HG02885 (cell line): ENCODE data around the gene LRRC75B.
"Not testable (repeated sequence)": the region's sequence is repeated elsewhere in the genome, so short reads cannot be mapped to it uniquely, and the experiment has no call there.

Experiments used
- ATAC-seq: cut with Tn5 transposase; IDR thresholded peaks from one replicate; pipeline ENCODE4 v1.9.1; 2021; ENCODE audit warnings: mild to moderate bottlenecking; ENCODE audit not compliant: unreplicated experiment, poor library complexity

The LRRC75B gene, protein sequence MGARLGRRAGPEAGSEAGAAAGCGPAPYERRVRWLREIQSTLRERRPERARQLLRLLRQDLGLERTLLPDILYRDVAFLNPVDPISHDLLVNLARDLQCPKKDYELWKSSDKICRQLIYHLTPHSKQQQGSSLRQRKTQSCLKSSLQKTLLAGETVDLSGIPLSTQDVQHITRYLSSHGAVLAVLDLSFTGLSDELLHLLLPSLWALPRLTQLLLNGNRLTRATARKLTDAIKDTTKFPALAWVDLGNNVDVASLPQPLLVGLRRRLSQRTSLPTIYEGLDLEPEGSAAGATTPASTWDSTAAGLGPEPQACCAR

DNA sequence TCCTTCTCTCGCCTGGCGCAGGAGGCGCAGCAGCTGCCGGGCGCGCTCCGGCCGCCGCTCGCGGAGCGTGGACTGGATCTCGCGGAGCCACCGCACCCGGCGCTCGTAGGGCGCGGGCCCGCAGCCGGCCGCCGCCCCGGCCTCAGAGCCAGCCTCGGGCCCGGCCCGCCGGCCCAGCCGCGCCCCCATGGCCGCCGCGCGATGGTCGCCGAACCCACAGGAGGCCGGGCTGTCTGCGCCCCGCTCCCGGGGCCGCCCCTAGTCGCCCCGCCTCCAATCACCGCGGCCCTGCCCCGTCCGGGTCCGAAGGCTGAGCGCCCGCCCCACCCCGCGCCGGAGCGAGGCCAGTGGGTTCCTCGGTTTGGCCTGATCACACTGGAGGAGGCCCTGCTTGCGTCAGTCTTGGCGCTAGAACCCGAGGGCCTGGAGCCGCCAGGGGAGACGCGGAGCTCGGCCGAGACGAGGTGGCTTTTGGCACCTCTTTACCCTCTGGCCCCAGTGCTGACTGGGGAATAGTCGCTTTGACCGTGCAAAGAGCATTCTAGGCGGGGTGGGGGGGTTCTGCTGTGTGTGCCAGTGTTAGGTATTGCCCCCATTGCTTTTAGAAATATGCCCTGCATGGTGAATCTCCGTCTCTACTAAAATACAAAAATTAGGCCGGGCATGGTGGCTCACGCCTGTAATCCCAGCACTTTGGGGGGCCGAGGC is at the start of gene LRRC75B:
Gene LRRC75B, minus strand, starts transcription at position 223 of the 708 bp plus-strand sequence. Its CDS starts 34 bp downstream, at position 189.
- ATAC-seq, result peak; percentile 87

DNA sequence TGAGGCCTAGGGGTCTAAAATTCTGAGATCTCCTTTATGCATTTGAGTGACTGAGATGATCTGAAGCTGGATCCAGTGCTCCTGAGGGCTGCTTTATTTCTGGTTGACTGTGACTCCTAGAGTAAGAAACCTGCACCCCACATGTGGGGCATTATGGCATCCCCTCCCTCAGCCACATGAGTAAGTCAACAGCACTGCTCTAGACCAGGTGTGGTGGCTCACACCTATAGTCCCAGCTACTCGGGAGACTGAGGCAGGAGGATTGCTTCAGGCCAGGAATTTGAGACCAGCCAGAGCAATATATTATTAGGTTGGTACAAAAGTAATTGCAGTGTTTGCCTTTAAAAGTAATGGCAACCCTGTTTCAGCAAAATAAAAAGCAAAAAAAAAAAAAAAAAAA is 49.4 kb upstream of the LRRC75B start:
- ATAC-seq, result not testable (repeated sequence)

DNA sequence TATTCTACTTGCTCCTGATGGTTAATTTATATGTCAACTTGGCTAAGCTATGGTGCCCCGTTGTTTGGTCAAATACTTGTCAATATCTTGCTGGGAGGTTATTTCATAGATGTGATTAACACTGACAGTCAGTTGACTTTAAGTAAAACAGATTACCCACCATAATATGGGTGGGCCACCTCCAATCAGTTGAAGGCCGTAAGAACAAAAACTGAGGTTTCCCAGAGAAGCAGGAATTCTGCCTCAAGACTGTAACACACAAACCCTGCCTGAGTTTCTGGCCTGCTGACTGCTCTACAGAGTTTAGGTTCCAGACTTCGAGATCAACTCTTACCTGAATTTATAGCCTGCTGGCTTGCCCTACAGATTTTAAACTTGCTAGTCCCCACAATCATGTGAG is 43.6 kb upstream of the LRRC75B start:
- not testable (repeated sequence) for ATAC-seq

DNA sequence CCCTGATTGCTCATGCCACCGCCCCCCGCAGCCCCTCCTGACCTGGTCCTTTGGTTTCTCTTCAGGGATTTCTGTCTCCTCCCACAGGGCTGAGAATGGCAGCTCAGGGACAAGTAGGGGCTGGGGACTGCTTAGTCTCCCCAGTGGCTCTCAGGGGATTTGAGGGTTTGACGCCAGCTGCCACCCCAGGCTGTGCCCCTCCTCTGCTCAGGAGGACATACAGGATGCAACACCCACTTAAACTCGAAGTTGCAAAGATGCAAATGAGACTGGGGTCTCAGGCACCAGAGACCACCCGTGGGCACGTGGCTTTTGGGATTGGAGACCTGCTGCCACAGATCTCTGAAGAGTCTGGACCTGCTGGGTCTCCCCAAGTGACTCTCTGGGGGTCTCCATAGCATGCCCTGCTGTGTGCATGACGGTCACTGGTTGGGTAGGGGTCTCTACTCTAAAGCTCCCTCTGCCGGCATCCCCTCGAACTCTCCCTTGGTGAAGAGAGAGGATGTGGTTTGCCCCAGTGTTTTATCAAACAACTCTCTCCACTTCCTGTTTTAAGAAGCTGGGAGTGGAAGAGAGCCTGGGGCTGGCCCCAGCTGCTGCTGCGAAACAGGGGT is 42.0 kb upstream of the LRRC75B start:
- not testable (repeated sequence) for ATAC-seq

DNA sequence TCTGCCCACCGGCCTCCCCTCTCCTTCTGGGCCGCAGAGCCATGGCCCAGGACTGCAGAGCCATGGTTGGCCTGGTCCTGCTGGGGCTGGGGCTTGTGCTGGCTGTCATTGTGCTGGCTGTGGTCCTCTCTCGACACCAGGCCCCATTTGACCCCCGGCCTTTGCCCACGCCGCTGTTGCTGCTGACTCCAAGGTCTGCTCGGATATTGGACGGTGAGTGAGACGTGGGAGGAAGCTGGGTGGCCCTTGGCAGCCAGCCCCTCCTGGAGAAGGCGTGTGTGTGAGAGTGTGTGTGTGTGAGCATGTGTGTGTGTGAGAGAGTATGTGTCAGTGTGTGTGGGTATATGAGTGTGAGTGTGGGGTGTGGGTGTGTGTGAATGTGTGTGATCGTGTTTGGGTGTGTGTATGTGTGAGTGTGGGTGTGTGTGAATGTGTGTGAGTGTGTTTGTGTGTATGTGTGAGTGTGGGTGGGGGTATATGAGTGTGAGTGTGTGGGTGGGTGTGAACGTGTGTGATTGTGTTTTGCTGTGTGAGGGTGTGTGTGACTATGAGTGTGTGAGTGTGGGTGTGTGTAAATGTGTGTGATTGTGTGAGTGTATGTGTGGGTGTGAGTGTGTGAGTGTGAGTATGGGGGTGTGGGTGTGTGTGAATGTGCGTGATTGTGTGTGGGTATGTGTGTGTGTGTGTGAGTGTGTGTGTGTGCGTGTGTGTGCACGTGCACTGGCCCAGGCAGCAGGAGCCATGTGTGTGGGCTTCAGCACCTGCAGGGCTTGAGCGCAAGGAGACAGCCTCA is 40.6 kb upstream of the LRRC75B start:
- ATAC-seq, result not testable (repeated sequence)

DNA sequence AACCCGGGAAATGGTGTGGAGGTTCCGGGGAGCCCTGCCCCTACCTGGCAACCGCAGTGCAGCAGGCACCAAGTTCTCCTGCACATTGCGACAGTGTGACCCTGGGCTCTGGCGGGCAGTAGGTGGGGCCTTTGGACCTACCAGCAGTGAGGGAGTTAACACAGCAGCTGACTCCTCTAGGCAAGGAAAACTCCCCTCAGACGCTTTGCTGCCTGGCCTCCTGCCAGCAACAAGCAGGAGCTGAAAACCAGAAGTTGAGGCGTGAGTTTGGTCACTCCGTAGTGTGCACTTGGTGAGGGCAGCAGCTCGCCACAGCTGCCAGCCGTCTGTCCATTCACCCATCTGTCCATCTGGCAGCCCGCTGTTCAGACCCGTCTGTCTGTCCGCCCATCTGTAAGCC is 39.8 kb upstream of the LRRC75B start:
- not testable (repeated sequence) for ATAC-seq

DNA sequence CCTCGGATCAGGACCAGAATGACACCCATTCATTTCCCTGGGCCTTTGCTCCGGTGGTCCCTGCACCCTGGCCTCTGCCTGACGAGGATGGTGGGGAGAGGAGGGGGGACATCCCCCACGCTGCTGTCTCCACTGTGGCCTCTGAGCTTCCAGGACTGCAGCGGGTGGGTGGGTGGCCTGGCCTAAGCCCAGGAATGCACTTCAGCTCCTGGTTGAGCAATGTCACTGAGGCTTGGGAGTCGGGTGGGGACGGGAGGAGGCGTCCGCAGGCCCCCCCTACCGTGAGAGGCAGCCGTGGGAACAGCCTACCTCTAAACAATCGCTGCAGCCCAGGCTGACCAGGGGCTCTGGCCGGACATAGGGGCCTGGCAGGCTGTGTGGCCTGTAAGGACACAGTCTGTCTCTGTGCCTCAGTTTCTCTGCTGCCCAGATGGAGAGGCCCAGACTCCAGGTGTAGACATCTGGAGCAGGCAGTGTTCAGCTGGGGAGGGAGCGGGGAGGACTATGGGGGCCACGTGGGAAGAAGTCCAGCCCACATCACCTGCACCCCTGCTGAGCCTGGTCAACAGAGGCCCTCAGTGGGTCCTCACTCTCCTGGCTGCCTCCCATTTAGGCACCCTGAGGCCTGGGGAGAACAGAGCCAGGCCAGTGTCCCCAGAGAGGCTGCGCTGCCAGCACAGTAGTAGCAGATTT is 38.7 kb upstream of the LRRC75B start:
- ATAC-seq, result not testable (repeated sequence)

DNA sequence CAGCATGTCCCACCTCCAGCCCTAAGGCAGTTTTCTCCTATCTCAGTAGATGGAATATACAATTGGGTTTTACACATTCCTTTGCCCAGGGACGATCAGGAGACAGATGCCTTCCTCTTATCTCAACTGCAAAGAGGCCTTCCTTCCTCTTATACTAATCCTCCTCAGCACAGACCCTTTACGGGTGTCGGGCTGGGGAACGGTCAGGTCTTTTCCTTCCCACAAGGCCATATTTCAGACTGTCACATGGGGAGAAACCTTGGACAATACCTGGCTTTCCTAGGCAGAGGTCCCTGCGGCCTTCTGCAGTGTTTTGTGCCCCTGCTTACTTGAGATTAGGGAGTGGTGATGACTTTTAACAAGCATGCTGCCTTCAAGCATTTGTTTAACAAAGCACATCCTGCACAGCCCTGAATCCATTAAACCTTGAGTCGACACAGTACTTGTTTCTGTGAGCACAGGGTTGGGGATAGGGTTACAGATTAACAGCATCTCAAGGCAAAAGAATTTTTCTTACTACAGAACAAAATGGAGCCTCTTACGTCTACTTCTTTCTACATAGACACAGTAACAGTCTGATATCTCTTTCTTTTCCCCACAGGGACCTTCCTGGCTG is 38.0 kb upstream of the LRRC75B start:
- ATAC-seq, result not testable (repeated sequence)

DNA sequence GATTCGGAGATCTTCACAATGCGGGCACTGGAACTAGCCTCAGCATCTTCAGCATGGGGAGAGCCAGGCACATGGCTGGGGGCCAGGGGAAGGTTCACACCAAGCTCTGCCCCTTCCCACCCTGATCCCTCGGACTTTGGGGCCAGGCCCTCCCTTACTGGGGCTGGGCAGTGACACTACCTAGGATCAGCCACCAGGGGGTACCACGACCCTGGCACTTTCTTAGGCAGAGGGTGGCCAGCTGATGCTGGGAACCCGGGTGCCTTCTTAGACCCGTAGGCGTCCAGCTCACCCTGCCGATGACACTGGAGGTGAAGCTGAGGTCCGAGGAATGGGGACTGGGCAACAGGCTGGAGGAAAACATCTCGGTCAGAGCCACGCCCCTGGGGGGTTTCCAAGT is 36.2 kb upstream of the LRRC75B start:
- not testable (repeated sequence) for ATAC-seq

DNA sequence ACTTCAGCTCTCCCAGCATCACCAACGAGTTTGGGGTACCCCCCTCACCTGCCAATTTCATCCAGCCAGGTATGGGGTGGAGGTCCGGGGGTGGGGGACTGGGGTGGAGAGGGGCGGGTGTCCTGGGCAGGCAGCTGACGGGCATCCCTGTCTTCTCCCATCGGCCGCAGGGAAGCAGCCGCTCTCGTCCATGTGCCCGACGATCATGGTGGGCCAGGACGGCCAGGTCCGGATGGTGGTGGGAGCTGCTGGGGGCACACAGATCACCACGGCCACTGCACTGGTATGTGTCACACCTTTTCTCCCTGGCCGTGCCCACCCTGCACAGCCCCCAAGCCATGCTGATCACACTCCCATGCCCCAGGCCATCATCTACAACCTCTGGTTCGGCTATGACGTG is 35.0 kb upstream of the LRRC75B start:
- ATAC-seq, result not testable (repeated sequence)

DNA sequence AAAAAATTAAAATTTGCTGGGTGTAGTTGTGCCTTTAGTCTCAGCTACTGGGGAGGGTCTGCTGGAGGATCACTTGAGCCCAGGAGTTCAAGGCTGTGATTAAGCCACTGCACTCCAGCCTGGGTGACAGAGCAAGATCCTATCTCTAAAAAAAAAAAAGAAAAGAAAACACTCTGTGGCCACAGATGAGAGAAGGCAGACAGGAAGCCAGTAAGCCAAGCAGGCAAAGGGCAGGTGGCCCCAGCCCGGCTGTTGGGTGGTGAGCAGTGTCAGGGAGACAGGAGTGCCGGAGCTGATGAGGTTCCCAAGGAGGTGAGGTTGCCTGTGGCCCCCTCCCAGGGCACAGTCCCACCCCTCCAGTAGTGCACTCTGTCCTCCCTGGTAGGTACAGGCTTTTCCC is 29.7 kb upstream of the LRRC75B start:
- ATAC-seq, result not testable (repeated sequence)

DNA sequence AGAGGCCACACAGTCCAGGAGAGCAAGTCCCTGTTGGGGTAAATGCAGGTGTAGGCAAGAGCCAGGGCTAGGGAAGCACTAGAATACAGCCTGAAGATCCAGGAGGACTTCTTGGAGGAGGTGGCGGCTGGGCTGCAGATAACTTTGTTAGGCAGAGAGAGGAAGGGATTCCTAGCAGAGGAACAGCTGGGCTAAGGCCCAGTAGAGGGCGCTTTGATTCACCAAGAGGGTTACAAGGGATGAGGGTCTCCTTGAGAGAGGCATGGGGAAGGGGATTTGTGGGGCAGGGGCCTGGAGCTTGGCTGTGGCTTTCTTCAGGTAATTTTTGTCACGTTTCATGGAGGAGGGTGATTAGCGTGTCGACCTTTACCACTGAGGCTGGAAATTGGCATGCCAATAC is 28.4 kb upstream of the LRRC75B start:
- not testable (repeated sequence) for ATAC-seq

DNA sequence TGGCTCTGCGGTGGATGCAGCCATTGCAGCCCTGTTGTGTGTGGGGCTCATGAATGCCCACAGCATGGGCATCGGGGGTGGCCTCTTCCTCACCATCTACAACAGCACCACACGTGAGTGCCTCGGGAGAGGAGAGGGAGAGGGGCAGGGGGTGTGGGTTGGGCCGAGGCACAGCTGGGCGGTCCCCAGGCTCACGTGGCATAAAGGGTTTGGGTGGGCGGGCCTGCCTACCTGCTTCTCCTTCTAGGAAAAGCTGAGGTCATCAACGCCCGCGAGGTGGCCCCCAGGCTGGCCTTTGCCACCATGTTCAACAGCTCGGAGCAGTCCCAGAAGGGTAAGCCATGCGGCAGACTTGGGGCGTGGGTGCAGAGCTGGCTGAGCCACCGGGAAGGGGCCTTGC is 21.9 kb upstream of the LRRC75B start:
- ATAC-seq, result not testable (repeated sequence)

DNA sequence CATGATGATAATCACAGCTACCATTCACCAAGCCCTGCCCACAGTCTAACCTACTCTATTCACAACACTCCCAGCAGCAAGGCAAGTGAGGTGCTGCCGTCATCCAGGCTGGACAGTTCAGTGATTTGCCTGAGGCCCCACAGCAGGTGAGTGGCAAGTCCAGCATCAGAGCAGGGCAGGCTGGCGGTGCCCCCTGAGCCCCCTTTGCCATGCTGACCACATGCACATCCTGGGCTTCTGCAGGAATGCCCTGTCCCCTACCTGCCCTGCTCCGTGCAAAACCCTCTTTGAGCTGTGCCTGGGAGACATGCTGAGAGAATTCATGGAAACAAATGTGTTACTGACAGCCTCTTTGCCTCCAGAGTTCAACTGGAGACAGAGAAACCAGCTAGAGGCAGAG is 17.0 kb upstream of the LRRC75B start:
- not testable (repeated sequence) for ATAC-seq

DNA sequence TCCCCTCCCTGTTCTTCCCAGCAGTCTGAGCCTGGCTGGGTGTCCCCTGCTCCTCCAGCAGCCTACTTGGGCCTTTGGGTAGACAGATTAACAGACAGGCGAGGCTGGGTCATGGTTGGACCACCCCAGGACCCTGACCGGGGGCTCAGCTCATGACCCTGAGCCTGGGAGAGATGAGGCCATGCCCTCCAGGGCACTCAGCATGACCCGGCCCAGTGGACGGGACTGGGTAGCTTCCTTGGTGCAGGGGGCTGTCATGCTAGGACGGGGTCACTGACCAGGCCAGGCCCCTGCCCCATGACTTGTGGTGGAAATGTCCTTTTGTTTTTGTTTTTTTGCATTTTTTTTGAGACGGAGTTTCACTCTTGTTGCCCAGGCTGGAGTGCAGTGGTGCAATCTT is 15.5 kb upstream of the LRRC75B start:
- ATAC-seq, result not testable (repeated sequence)

DNA sequence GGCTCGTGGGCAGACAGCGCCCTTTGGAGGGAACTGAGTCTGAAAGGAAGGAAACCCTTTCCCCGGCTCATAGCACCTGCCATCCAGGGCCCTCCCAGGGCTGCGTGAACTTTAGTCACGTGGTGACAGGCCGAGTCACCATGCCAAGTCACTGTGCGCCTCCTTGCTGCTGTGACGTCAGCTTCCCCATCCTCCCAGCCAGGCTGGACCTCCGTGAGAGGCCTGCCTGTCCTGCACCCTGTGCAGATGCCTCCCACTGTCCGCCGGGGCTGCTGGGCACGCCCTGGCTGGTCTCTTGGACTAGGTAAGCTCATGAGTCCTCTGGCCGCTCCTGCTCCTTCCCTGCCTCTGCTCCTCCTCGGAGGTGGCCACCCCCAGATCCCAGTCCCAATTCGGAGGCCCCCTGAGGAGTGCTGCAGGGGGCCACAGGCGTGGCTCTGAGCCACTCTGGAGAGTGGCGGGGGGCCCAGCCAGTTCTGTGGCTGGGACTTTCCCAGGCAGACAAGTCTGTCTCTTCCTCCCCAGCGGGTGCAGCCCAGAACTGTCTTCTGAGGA is 14.6 kb upstream of the LRRC75B start:
- not testable (repeated sequence) for ATAC-seq

DNA sequence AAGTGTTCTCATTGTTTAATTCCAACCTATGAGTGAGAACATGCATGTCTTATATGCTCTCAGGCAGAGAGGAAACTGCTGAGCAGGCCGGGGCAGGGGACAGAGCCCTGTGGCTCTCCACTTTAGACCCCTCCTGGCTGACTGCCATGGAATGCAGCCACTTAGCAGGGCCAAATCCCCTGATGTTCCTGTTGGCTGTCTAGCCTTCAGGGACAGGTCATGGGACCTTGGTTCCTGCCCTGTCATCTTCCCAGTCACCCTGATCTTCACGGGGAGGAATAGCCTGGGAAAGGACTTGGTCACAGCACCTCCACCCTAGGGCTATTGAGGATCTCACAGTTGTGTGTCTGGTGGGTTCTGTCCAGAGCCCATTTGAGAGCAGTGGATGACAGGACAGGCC is 13.5 kb upstream of the LRRC75B start:
- not testable (repeated sequence) for ATAC-seq

DNA sequence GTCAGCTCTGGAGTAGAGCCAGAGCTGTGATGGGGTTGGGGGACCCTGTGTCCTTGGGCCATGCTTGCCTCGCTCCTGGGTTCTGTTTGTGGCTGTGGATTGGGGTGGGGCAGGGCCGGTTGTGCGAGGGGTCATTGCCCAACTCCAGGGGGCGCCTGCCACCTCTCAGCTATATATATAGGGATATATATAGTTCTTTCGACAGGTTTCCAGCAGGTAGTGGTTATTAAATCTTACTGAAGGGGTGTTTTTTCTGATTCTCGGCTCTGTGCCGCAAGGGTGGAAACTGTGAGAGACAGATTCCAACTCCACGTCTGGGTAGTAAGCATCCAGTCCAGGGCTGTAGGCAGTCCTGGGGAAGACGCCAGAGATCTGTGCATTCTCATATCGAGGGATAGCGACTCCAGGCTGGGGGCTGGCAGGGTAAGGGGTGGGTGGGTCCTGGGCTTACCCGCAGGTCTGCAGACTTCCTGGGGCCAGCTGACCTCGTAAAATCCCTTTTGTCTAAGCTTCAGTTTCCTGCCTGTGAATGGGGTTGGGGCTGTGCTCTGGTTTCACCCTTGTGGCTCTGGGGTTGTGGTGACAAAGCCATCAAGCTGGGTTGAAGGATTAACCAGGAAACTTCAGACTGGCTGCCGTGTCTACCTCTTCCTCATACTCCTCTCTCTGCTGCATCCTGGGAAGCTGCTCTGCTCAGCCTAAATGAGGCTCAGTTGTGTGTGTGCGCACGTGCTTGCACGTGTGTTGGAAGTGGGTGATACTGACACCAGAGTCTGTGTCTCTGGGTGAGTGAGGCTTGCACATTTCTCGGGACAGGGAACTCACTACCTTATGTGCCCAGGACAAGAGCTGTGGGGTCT is 11.1 kb upstream of the LRRC75B start:
- not testable (repeated sequence) for ATAC-seq
